ENCODE measurements around the gene TEX2.

DNA sequence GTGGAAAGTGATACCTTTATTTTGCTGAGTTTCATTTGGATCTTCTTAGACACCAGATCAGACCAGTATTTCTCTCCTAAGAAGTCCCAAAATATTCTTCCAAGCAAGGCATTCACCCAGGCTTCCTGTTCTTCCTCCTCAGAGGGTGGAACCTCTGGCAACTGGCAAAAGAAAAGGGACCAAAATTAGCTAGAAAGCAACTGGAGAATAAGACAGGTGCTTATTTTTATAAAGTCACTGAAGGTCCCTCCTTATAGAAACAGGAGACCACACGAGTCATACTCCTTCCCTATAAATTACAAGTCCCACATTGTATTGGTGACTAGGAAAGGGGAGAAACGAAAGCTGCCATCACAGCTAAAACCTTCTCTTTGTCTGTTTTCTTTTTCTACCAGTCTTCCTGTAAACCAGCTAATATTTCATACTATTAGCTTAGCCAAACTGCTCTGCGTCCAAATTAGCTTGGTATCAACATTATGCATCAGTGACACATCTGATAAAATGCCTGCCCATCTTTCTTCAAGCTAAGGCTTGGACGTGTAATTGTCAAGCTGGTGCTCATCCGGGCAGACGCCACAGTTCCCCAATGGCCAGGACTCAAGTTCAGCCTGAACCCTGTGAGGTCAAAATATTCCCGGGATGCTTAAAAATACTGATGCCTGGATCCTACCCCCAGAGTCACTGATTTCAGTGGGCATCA lies 85.6 kb downstream of the TEX2 start:
- TF ChIP-seq KDM4B (CRISPR knock-in tag; IDR thresholded peaks at IDR 0.05), result no peak
- TF ChIP-seq ZSCAN29 (CRISPR knock-in tag; conservative IDR thresholded peaks at IDR 0.05), result no peak
- no peak for TF ChIP-seq ZNF589 (CRISPR knock-in tag; conservative IDR thresholded peaks at IDR 0.05)
- no peak for TF ChIP-seq ZNF160 (CRISPR knock-in tag; IDR thresholded peaks at IDR 0.05)
- TF ChIP-seq ZNF678 (CRISPR knock-in tag; IDR thresholded peaks at IDR 0.05), result no peak
- TF ChIP-seq POLR2A (IDR thresholded peaks at IDR 0.05; ENCODE audit: insufficient read depth in 1 of 2, low read depth in 2 of 2, low read length in 2 of 2), result no peak
- no peak for TF ChIP-seq CTCF (CRISPR knock-in tag; IDR thresholded peaks at IDR 0.05)
- TF ChIP-seq ZNF451 (CRISPR knock-in tag; IDR thresholded peaks at IDR 0.05), result no peak
- TF ChIP-seq, protein P1, sequence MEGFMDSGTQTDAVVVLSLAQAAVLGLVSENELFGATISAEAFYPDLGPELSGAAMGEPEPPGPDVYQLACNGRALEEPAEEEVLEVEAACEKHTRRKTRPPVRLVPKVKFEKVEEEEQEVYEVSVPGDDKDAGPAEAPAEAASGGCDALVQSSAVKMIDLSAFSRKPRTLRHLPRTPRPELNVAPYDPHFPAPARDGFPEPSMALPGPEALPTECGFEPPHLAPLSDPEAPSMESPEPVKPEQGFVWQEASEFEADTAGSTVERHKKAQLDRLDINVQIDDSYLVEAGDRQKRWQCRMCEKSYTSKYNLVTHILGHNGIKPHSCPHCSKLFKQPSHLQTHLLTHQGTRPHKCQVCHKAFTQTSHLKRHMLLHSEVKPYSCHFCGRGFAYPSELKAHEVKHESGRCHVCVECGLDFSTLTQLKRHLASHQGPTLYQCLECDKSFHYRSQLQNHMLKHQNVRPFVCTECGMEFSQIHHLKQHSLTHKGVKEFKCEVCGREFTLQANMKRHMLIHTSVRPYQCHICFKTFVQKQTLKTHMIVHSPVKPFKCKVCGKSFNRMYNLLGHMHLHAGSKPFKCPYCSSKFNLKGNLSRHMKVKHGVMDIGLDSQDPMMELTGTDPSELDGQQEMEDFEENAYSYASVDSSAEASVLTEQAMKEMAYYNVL (CRISPR knock-in tag; IDR thresholded peaks at IDR 0.05; ENCODE audit: borderline replicate concordance), result no peak
- TF ChIP-seq POLR2AphosphoS2 (IDR thresholded peaks at IDR 0.05; ENCODE audit: low read depth, low read length), result no peak
- TF ChIP-seq POLR2AphosphoS5 (IDR thresholded peaks at IDR 0.05; ENCODE audit: low read depth, low read length), result no peak
- no peak for TF ChIP-seq NBN (conservative IDR thresholded peaks at IDR 0.05)
- TF ChIP-seq, protein P2, sequence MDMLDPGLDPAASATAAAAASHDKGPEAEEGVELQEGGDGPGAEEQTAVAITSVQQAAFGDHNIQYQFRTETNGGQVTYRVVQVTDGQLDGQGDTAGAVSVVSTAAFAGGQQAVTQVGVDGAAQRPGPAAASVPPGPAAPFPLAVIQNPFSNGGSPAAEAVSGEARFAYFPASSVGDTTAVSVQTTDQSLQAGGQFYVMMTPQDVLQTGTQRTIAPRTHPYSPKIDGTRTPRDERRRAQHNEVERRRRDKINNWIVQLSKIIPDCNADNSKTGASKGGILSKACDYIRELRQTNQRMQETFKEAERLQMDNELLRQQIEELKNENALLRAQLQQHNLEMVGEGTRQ (IDR thresholded peaks at IDR 0.05; ENCODE audit: low read depth, low read length), result no peak
- TF ChIP-seq, protein P2 (CRISPR knock-in tag; IDR thresholded peaks at IDR 0.05; ENCODE audit: borderline replicate concordance), result no peak

Data from HepG2 (cell line).